GM18499 (cell line): Measurements from ENCODE around the gene STOML1.
"Not testable (repeated sequence)": the region's sequence is repeated elsewhere in the genome, so short reads cannot be mapped to it uniquely, and the experiment has no call there.

Experiments used
- ATAC-seq: cut with Tn5 transposase; IDR thresholded peaks from one replicate; pipeline ENCODE4 v1.9.1; 2021; ENCODE audit warnings: moderate number of reproducible peaks; ENCODE audit not compliant: insufficient read depth, unreplicated experiment

The STOML1 gene

DNA sequence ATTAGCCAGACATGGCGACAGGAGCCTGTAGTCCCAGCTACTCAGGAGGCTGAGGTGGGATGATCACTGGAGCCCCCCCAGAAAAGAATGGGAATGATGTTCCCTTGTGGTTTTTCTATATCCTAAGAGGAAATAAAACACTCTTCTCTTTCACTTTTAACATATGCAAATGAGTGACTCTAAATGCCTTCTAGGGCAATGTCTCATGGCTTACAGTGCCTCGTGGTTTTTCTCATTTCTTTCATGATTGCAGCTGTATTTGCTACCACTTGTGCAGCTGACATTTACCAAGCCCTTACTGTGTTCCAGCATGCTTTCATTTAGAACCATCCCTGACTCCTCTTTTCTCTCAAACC lies 26.4 kb downstream of the STOML1 start:
- no peak for ATAC-seq

DNA sequence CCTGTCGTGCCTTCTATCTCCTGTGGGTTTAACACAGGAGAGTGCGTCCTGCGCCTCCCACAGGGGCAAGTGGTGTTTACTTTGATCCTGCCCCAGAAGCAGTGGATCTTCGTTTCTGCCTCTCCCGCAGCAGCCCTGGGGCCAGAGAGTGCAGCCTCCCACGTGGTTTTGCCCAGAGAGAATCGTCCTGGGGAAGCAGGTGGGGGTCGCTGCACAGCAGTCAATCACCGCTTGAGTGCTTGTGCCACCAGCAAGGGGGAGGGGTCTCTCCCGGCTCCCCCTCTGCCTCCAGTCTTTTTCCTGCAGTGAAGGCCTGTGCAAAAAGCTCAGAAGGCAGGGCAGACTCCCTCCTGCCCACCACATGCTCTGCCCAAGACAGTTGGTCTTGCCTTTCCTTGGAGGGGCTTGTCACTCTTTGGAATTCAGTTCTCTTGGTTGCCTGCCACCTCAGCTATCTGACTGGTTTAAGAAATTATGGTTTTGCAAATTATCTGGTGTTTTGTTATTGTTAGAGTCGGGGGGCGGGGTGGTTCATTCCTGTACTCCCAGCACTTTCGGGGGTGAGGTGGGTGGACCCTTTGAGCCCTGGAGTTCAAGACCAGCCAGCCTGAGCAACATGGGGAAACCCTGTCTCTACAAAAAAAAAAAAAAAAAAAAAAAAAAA lies 26.9 kb downstream of the STOML1 start:
- ATAC-seq: no peak

DNA sequence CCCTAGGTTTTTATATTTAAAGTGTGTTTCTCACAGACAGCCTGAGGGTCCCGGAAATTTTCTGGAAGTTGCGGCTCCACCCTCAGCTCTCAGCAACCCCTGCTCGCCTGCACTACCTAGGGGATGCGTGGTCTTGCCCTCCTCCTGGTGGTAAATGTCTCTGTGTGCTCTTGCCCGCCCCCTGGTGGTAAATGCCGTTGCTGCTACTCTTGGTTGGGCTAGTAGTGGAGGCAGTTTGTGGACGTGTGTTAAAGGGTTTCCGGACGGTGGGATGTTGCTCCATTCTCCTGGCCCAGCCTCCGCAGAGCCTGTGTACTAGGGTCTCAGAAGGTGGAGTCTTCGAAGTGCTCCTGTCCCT lies 27.4 kb downstream of the STOML1 start:
- no peak for ATAC-seq

DNA sequence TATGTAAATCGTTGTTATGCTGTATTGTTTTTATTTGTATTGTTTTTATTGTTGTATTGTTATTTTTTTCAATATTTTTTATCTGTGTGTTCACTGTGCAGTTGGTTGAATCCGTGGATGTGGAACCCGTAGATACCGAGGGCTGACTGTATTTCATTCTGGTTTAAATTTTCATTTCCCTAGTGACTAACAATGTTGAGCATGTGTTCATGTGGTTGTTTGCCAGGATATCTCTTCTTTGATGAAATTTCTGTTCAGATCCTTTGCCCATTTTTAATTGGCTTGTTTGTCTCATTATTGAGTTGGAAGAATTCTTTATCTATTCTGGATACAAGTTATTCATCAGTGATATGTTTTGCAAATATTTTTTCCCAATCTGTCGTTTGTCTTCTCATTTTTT lies 29.7 kb downstream of the STOML1 start:
- no peak for ATAC-seq

DNA sequence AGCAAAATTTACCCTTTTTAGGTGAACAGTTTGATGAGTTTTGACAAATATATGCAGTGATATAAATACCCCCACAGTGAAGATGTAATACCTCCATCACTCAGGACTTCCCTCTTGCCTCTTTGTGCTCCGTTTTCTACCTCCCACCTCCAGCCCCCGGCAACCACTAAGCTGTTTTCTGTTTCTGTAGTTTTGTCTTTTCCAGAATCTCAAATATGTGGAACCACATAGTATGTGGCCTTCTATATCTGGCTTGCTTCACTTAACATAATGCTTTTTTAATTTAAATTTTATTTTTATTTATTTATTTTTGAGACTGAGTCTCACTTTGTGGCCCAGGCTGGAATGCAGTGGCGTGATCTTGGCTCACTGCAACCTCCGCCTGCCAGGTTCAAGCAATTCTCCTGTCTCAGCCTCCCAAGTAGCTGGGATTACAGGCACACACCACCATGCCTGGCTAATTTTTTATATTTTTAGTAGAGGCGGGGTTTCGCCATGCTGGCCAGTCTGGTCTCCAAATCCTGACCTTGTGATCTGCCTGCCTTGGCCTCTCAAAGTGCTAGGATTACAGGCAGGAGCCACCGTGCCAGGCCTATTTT lies 31.5 kb downstream of the STOML1 start:
- ATAC-seq: not testable (repeated sequence)

DNA sequence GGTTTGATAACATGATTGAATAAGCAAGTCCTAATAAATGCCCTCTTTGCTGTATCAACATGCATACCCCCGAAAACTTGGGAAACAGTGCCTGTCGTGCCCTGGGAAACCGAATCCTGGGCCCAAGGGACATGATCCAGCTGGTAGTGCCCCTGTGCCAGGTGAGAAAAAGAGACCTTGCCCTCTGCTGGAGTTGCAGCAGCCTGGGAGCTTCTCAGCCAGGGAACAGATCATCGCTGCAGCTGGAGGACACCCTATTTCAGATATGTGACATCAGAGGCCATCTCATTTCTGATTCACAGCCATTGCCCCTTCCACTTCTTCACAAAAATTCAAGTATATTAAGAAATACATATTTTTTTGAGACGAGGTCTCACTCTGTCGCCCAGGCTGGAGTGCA lies 32.3 kb downstream of the STOML1 start:
- ATAC-seq: no peak

DNA sequence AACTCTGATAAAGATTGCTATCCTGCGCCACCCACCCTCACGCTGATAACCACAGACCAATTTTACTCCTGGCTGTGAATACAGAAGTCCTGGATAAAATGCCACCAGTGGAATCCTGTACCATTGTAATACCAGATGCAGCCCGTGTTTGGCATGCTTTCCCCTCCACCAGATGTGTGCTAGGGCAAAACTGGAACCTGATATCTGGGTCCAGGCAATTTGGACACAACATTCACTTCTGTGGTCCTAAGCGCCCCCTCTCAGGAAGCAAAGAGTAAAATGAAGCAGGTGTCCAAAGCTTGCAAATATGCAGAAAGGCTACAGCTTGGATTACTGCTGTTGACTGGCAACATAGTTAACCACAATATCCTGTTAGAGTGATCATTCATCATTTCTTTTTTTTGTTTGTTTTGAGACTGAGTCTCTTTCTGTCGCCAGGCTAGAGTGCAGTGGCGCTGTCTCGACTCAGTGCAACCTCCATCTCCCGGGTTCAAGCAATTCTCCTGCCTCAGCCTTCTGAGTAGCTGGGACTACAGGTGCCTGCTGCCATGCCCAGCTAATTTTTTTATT lies 33.0 kb downstream of the STOML1 start:
- ATAC-seq: no peak

DNA sequence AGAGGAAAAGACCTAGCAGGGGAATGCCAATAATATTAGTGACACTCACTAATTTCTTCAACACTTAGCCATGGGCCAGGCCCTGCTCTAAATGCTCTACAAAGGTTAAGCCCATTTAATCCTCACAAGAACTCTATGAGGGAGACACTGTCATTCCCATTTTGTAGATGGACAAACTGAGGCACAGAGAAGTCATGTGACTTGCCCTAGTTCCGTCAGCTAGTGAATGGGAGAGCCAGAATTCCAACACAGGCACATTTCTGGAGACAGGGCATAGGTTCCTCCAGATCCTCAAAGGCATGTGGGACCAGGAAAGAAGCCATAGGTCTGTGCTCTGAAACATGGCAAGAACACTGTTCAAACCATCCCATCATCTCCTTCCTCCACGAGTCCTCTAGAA lies 34.3 kb downstream of the STOML1 start:
- no peak for ATAC-seq

DNA sequence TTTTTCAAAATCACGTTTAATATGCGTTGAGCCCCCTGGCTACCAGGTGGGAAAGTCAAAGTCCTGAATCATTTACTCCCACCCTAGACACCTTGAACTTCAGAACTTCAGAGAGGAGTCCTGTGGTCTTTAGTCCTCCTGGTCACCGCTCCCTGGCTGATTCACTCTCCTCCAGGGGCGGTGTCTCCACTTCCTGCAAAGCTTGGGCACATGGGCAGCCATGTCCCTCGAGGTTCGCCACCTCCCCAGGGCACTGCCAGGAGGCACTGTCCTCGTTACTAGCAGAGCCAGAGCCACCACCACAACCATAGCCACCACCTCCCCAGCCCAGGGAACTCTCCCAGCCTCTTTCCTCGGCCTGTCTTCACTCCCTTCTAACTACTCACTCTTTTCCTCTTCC lies 34.8 kb downstream of the STOML1 start:
- no peak for ATAC-seq

DNA sequence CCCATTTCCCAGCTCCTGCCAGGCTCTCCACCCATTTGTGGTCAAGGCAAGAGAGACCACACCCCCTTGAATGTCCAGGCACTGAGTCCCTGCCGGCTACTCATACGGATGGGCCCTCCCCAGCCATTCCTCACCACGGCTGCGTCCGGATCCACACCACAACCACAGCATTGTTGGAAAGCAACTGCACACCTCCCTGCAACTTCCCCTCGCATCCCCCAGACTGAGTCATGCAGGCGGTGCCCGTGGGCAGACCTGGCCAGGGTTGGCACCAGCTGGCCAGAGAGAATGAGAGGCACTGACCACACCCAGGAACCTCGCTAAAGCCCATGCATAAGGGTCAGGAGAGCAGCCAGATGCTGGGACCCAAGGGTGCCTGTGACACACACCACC lies 35.4 kb downstream of the STOML1 start:
- ATAC-seq: no peak

DNA sequence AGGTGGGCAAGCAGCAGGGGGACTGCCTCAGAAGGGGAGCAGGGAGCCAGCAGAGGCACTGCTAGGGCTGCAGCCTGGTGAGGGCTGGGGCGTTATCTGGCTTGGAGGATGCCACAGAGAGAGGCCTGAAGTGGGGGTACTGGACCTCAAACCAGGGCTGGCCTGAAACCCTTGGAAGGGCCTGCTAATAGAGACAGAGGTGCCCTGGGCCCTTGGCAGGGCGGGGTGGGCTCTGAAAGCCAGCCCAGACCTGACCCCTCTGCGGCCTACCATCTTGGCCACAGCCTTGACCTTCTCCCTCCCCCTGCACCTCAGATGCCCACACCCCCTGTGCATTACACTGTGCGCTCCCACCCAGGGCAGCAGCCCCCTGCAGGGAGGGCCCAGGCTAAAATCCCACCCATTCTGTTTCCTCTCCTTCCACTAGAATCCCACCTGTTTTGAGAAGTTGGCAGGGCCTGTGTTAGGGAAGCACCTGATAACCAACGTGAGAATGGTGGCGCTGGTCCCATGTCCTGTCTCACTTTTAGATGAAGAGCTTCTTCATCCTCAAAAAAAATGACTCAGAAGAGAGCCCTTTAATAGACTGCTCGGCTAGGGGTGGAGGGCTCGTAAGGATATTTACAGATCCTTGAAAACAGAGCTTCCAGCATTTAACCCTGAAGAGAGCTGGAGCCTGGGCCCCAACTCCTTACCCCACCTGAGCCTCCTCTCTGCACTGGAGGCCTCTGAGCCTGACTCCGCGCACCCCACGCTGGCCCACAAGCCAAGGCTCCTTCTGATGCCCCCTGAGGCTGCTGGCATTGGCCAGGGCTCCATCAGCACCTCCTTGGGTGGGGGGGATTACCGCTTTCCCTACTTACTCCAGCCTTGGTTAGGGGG lies 36.0 kb downstream of the STOML1 start:
- ATAC-seq: no peak

DNA sequence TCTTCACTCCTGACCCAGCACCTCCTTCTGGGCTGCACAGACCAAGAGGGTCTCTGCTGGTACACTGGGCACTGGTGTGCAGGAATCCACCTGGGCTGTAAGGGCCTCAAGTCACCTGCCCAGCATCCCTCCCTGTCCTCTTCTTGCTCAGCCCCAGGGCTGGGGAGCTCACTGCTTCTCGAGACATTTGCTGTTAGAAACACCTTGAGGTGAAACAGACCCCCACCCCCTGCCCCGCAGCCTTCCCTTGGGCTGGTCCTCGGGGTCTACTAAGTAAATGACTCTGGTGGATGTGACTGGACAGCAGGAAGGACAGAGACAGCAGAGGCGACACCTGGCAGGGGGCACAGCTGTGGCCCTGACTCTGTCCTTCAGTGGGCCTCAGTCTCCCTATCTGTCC lies 36.8 kb downstream of the STOML1 start:
- ATAC-seq: no peak

DNA sequence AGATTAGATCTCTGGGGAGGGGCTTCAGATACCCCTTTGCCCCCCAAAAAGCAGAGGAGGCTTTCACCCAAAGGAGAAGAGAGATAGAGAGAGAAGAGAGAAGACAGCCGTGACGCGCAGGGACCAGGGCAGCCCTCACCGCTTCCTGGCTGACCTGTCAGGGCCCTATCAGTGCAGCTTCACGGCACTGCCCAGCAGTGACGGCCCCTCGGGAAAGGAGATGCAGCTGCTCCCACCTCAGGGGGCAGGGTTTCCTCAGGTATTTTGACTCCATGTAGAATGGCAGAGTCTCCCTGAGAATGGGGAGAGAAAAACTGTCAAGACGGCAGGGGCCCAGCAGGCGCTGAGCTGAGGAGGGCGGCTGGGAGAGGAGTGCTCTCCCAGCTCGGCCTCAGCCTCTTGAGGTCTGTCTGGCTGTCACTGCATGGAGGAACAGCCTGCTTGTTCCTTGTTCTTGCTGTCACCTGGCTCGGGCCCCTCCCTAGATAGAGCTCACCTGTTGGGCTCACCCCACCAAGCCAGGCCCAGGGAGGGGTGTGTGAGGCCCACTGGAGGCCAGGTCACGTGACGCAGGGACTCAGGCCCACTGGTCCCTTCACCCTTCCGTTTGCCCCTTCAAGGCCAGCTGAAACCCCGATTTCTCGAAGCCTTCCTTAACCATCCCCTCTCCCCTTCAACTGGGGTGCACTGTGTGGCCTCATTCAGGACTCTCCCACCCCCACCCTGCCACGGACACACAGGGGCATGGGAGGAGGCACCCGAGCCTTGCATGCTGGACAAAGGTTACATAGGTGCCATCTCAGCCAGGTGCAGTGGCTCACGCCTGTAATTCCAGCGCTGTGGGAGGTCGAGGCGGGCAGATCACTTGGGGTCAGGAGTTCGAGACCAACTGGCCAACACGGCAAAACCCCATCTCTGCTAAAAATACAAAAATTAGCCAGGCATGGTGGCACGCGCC lies 37.6 kb downstream of the STOML1 start:
- ATAC-seq: no peak

DNA sequence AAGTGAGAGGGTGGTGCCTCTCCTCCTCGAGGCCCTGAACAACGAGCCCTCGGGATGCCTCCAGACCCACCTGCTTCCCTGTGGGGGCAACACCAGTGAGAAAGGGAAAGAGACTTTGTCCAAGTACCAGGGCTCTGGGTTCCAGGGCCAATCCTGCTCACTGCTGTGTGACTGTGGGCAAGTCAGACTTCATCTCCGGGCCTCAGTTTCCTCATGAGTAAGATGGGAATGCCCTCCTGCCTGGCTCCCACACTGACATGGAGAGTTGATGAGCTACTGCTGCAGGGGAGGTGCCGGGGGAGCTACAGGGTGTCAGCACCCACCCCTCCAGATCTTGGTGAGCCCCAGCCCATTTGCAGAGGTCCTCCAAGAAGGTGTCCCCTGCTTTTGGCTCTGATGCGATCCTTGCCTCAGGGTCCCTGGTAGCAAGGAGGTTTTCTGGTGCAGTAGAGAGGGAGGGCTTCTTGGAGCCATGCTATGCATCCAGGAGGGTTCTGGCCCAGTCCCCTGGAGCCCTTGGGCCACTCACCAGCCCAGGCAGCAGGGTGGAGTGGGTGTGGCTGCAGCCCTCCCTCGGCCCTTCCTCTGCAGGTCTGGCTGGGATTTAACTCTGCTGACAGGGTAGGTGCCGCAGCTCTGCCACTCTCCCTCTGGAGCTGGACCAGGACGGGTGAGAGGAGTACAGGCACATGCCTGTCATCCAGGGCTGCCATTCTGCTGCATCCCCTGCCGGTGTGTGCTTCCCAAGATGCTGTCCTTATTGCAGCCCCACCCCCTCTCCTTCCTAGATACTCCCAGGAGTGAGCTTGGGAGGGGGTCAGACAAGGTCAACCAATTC lies 39.0 kb downstream of the STOML1 start:
- ATAC-seq: no peak

DNA sequence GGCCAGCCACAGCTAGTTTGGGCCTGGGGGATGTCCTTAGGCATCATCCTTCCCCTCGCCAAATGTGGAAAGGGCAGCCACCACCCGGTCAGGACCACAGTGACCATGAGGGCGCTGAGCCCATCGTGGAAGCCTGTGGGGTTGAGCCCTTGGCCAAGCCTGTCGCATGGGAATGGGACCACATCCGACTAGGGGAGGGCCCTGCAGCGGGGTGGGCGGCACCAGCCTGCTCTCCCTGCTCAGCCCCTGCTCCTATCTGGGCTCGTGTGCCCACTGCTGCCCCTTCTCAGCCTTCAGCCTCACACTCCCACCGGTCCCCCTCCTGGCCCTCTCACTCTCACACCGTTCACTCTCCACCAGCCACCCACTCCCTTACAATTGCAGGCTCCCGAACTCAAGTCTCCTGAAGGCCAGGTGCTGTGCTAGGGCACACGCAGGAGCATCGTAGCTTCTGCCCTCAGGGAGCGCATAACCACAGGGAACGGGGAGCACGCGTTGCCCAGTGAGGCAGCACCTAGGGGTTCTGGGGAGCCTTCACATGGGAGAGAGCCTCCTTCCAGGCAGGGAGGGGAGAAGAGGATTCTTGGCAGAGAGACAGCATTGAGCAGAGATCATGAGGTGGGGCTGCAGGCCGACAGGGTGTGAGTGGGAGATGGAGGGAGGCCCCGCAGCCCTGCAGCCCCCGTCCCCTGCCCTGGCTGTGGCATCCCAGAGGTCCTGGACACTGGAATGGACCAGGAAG lies 39.8 kb downstream of the STOML1 start:
- no peak for ATAC-seq

DNA sequence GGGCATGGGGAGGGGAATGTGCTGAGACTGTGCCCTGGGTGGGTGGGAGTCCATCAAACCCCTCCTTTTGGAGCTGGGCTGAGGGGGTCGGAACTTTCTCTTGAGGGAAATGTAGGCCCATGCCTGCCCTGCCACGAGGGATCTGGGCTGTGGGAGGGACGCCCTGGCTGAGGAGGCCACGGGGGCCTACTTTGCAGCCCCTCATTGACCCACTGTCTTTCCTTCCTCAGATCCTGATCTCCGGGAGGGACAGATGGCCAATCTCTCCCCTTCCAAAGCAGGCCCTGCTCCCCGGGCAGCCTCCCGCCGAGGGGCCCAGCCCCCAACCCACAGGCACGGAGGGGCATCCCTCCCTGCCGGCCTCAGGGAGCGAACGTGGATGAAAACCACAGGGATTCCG lies 40.5 kb downstream of the STOML1 start:
- no peak for ATAC-seq

DNA sequence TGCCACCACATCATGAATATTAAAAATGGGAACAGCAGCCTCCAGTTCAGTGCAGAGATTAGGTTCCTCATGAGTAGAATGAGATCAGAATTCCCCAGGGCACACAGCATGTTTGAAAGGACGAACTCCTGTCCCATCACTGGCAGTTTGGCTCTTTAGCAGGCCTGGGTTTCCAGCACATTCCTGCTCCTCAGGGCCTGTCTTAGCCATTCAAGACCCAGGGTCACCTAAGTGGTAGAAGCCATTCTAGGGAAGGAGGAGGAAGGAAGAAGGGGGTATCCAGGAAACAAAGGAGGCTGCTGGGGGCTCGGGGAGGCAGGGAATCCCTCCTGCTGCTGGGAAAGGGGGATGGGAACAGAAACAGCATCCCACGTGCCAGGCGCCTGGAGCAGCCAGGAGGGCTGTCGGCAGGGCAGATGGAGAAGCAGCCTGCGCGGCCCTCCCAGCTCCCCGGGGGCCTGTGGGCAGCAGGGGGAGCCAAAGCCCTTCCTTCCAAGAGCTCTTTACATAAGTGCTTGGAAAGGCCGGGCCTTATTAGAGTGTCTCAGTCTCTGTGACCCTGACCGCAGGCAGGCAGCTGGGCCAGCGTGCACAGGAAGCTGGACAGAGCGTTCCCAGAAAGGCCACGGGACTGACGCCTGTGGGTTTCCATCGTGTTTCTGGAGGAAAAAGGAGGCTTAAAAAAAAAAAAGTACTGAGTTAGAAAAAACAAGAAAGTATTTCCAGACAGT lies 41.1 kb downstream of the STOML1 start:
- no peak for ATAC-seq

DNA sequence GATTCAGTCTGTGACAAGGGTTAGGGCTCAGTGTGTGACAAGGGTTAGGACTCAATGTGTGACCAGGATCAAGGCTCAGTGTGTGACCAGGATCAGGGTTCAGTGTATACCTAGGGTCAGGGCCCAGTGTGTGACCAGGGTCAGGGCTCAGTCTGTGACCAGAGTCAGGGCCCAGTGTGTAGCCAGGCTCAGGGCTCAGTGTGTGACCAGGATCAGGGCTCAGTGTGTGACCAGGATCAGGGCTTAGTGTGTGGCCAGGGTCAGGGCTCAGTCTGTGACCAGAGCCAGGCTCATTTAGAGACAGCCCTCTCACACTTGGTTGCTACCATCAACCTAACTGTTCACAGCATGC lies 41.6 kb downstream of the STOML1 start:
- ATAC-seq: no peak
